Measurements from ENCODE around the gene PVALEF. TPM values are rescaled to one million over a fixed set of nuclear protein-coding genes. Genes with fewer than 3 reads are reported as not detected.

Gene PVALEF
- total and polyA plus RNA-seq, 2 of the 13 experiments (the other 11 are each of a cell fraction or from before 2014, with no cell fraction given) = 0.18 TPM

DNA sequence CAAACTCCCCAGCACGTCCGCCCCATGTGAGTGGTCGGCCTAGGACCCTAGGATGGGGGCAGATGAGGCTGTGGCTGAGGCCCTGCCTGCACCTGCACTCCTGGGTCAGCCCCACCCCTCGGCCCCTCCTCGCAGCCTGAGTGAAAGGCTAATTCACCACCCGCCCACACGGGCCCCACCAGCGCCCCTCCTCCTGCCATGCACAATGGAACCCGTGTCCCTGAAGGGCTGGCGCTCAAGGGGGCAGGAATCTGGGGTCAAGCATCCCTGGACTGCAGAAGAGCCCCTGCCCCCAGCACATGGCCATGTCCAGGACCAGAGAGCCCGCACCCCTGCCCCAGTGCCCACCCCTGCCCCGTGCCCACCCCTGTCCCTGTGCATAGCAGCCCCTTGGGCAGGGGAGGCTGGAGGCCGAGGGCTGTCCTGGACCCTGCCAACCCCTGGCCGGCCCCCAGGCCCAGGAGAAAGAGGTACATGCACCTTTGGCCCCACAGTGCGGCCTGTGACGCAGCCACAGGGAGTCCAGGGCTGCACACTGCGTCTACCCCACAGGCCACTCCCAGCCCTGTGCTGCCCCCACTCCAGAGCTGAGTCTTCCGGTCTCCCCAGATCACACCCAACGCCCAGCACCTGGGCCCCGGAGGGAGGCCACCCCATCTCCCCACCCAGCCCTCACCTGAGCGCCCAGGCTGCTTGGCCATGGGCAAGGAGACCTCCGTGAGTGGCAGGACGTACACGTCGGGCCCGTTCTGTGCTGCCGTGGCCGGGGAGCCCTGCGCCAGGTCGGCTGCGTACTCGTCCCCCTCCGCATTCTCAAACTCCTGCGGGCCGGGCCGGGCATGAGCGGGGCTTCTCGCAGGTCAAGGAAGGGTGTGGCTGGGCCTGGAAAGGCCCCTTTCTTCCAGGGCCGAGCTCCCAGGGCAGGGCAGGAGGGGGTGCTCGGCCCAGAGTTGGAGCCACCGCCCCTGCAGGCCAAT lies 34.6 kb upstream of the PVALEF start (continued):
- TF ChIP-seq CREM (IDR thresholded peaks at IDR 0.05) (no peak), CREM (CRISPR knock-in tag; IDR thresholded peaks at IDR 0.05) (no peak), TEAD2 (CRISPR knock-in tag; IDR thresholded peaks at IDR 0.05) (no peak), NFE2L2 (IDR thresholded peaks at IDR 0.05; ENCODE audit: low read length) (no peak), PAX8 (CRISPR knock-in tag; IDR thresholded peaks at IDR 0.05; ENCODE audit: borderline replicate concordance) (no peak), MEF2D (CRISPR knock-in tag; IDR thresholded peaks at IDR 0.05) (no peak), FOXP1 (IDR thresholded peaks at IDR 0.05) (no peak), FOXP1 (CRISPR knock-in tag; IDR thresholded peaks at IDR 0.05) (no peak), ZFY (CRISPR knock-in tag; IDR thresholded peaks at IDR 0.05) (peak; percentile 59; the same call in 1 of the 2 replicates), FLYWCH1 (CRISPR knock-in tag; IDR thresholded peaks at IDR 0.05) (no peak), GATA4 (IDR thresholded peaks at IDR 0.05; ENCODE audit: borderline replicate concordance, low read depth) (no peak), ZBTB10 (CRISPR knock-in tag; IDR thresholded peaks at IDR 0.05; ENCODE audit: borderline replicate concordance) (no peak), TCF7 (IDR thresholded peaks at IDR 0.05; ENCODE audit: low read depth) (no peak), IKZF5 (CRISPR knock-in tag; IDR thresholded peaks at IDR 0.05) (no peak), ZNF205 (CRISPR knock-in tag; IDR thresholded peaks at IDR 0.05) (no peak), HDAC2 (CRISPR knock-in tag; IDR thresholded peaks at IDR 0.05) (0 out of 2 replicates have a peak, but pooled peaks have one; percentile 6), TGIF2 (CRISPR knock-in tag; IDR thresholded peaks at IDR 0.05) (no peak), NR1H2 (CRISPR knock-in tag; IDR thresholded peaks at IDR 0.05; ENCODE audit: borderline replicate concordance, low read depth) (no peak)
- TF ChIP-seq, protein P1, sequence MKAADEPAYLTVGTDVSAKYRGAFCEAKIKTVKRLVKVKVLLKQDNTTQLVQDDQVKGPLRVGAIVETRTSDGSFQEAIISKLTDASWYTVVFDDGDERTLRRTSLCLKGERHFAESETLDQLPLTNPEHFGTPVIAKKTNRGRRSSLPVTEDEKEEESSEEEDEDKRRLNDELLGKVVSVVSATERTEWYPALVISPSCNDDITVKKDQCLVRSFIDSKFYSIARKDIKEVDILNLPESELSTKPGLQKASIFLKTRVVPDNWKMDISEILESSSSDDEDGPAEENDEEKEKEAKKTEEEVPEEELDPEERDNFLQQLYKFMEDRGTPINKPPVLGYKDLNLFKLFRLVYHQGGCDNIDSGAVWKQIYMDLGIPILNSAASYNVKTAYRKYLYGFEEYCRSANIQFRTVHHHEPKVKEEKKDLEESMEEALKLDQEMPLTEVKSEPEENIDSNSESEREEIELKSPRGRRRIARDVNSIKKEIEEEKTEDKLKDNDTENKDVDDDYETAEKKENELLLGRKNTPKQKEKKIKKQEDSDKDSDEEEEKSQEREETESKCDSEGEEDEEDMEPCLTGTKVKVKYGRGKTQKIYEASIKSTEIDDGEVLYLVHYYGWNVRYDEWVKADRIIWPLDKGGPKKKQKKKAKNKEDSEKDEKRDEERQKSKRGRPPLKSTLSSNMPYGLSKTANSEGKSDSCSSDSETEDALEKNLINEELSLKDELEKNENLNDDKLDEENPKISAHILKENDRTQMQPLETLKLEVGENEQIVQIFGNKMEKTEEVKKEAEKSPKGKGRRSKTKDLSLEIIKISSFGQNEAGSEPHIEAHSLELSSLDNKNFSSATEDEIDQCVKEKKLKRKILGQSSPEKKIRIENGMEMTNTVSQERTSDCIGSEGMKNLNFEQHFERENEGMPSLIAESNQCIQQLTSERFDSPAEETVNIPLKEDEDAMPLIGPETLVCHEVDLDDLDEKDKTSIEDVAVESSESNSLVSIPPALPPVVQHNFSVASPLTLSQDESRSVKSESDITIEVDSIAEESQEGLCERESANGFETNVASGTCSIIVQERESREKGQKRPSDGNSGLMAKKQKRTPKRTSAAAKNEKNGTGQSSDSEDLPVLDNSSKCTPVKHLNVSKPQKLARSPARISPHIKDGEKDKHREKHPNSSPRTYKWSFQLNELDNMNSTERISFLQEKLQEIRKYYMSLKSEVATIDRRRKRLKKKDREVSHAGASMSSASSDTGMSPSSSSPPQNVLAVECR (CRISPR knock-in tag; IDR thresholded peaks at IDR 0.05; ENCODE audit: borderline replicate concordance) = peak; percentile 50; the same call in 1 of the 2 replicates
- TF ChIP-seq, protein P2, sequence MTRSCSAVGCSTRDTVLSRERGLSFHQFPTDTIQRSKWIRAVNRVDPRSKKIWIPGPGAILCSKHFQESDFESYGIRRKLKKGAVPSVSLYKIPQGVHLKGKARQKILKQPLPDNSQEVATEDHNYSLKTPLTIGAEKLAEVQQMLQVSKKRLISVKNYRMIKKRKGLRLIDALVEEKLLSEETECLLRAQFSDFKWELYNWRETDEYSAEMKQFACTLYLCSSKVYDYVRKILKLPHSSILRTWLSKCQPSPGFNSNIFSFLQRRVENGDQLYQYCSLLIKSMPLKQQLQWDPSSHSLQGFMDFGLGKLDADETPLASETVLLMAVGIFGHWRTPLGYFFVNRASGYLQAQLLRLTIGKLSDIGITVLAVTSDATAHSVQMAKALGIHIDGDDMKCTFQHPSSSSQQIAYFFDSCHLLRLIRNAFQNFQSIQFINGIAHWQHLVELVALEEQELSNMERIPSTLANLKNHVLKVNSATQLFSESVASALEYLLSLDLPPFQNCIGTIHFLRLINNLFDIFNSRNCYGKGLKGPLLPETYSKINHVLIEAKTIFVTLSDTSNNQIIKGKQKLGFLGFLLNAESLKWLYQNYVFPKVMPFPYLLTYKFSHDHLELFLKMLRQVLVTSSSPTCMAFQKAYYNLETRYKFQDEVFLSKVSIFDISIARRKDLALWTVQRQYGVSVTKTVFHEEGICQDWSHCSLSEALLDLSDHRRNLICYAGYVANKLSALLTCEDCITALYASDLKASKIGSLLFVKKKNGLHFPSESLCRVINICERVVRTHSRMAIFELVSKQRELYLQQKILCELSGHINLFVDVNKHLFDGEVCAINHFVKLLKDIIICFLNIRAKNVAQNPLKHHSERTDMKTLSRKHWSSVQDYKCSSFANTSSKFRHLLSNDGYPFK (CRISPR knock-in tag; IDR thresholded peaks at IDR 0.05; ENCODE audit: borderline replicate concordance) = no peak
